GM19467 (cell line): ENCODE measurements around the gene AGFG1.
"Not testable (repeated sequence)": the region's sequence is repeated elsewhere in the genome, so short reads cannot be mapped to it uniquely, and the experiment has no call there.

ENCODE experiments used
- ATAC-seq: cut with Tn5 transposase; IDR thresholded peaks from one replicate; pipeline ENCODE4 v1.9.1; 2021; ENCODE audit warnings: mild to moderate bottlenecking, moderate library complexity; ENCODE audit not compliant: unreplicated experiment

Gene AGFG1

GRCh38 chr2:227493524-227493923, 21.6 kb downstream of the AGFG1 start:
- ATAC-seq = no peak

- ATAC-seq = no peak
These were observed 25.2 kb downstream of the AGFG1 start for GRCh38 chr2:227497158-227497557.

- no peak for ATAC-seq
These were observed 27.8 kb downstream of the AGFG1 start for GRCh38 chr2:227499627-227500300.

GRCh38 chr2:227500301-227500630, 28.3 kb downstream of the AGFG1 start:
- ATAC-seq = no peak

DNA sequence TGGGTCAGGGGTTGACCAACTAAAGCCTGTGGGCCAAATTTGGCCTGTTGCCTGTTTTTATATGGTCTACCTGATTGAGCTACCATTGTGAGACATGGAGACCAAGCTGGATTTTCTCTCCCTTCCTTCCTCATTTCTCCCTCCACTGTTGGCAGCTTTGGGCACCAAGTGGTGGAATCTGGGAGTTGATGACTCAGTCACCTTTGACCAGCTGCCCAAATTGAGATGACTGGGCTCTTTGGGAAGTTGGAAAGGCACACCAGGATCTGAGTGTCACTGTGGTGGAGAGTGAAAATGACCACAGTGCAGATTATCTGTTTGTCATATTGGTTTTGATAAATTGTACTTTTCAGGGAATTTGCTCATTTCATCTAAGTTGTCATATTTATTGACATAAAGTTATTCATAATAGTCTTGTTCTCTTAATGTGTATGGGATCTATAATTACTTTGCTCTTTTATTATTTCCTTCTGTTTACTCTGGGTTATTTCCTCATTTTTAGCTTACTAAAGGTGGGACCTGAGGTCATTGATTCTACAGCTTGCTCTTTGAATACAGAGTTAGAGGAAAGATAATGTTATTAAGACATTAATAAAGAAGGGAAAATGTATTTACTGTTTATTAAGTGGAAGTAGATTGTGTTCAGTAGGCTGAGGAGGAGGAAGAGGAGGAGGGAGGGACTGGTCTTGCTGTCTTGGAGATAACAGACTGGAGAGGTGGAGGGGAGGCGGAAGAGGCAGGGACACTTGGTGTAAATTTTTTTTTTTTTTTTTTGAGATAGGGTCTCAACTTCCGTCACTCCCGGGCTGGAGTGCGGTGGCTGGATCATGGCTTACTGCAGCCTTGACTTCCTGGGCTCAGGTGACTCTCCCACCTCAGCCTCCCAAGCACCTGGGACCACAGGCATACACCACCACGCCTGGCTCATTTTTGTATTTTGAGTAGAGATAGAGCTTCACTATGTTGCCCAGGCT, 31.8 kb downstream of the AGFG1 start:
- no peak for ATAC-seq

GRCh38 chr2:227504700-227505099, 32.7 kb downstream of the AGFG1 start:
- no peak for ATAC-seq

DNA sequence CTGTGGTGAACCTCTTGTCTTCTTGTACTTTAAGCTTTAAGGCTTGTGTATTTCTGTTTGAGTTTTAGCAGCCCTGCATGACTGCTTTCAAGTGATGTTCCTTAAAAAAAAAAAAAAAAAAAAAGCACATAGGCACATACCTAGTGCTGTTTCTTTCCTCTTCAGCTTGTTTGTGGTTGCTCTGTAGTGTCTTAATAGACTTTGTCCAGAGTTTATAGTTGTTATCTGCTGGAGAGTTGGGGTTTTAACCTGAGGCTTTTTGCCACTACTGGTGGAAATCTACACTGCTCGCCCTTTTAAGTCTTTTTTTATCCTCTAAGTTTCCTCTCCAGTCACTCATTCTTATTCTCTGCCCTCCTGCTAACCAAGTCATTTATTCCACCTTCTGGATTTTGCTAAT, 34.5 kb downstream of the AGFG1 start:
- ATAC-seq = no peak

- no peak for ATAC-seq
These were observed 36.0 kb downstream of the AGFG1 start for GRCh38 chr2:227507963-227508362.

DNA sequence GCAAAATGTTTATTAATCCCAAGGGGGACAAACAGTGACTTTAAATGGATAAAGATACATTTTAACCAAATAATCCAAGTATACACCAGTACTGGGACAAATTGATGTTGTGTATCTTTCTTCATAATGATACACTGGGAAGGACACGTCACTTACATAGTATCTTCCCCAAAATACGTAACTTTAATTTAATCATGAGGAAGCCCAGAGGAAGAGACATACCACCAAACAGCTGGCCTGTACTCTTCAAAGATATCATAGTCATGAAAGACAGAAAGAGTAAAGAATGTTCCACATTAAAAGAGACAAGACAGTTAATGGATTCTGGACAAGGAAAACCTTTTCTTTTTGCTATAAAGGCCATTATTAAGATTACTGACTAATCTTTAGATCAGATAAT, 37.1 kb downstream of the AGFG1 start:
- ATAC-seq = no peak

GRCh38 chr2:227509824-227510619, 38.1 kb downstream of the AGFG1 start:
- ATAC-seq = no peak

DNA sequence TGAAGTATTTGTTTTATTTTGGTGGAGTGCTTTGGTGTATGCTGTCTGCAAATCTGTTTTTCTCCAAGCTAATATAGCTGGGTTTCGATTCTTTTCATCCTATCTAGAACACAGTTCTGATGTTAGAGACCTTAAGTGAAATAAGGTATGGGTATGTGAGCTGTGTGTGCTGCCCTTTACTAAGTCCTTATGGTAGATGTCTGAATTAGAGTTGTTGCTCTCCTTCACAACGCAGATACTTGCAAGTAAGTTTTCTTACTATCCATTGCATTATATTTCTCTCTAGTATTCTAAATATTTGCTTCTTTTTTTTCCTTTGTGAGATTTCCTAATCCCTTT, 38.6 kb downstream of the AGFG1 start:
- no peak for ATAC-seq

- ATAC-seq = no peak
These were observed 39.4 kb downstream of the AGFG1 start for GRCh38 chr2:227511239-227511930.

GRCh38 chr2:227511955-227512354, 40.0 kb downstream of the AGFG1 start:
- no peak for ATAC-seq

DNA sequence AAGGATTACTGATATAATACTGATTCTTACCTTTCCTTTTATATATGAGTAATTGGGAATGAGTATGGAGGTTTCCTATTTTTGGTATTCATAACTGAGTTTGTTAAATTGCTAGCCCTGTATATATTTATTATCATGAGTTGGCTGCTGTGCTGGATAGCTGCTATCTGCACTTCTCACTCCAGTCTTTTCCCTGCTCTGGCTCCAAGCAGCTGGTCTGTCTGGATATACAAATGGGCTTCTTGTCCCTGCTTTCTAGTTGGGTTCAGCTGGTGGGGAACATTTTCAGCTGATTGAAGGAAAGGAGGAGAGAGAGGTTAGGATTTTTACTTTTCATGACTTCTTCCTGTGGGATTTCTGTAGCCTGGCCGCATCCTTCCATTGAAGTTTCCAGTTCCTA, 41.2 kb downstream of the AGFG1 start:
- no peak for ATAC-seq

- no peak for ATAC-seq
These were observed 43.8 kb downstream of the AGFG1 start for GRCh38 chr2:227515742-227516141.

GRCh38 chr2:227517724-227518123, 45.8 kb downstream of the AGFG1 start:
- no peak for ATAC-seq

GRCh38 chr2:227518278-227518865, 46.4 kb downstream of the AGFG1 start:
- ATAC-seq = not testable (repeated sequence)

DNA sequence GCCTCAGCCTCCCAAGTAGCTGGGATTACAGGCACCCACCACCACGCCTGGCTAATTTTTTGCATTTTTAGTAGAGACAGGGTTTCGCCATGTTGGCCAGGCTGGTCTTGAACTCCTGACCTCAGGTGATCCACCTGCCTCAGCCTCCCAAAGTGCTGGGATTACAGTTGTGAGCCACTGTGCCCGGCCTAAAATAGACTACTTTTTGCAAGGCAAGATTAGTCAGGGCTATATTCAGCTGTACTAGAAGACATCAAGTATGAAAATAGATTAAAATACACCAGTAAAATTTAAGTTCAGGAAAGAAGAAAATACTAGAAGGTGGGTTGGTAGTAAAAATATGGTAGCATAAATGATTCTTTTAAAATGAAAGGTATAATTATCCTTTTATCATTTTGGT, 49.2 kb downstream of the AGFG1 start:
- not testable (repeated sequence) for ATAC-seq

GRCh38 chr2:227524665-227525064, 52.7 kb downstream of the AGFG1 start:
- ATAC-seq = no peak

DNA sequence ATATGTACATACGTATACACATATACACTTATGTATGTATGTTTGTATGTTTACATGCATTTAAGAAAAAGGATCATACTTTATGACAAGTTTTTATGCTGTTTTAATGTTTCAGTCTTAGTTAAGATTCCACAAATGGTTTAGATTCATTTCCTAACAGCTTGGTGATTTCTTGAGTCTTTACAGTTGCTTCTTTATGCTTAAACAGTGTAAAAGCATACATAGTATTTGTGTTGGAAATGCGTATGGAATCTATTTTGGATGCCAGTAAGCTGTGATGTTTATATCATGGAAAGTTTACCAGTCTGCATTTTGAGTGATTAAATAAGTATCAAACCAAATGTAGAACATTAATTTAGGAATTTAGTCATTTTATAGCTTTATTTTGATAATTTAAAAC, 55.4 kb downstream of the AGFG1 start:
- ATAC-seq = no peak

DNA sequence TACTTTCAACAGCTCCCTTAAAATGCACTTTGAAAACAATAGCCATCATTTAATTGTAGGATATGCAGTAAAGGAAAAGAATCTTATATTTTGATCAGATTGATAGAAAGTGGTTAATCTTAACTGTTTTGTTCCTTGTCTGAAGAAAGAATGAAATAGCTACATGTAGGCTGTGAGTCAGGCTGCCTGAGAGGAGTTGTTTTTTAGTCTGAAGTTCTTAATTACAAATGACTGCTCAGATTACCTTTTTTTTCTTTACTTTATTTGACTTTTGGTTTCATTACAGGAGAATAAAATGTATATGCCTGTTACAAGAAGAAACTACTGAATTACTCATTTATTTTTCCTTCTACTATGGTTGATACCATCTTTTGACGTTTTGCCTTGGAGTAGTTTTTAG, 56.8 kb downstream of the AGFG1 start:
- ATAC-seq = no peak
